ENCODE results near the gene FBXW2. TPM values are rescaled to one million over a fixed set of nuclear protein-coding genes. Genes with fewer than 3 reads are reported as not detected.

The FBXW2 gene
- total and polyA plus RNA-seq, 4 donors = 34.7 to 50.0 (median 48.0) TPM

- Histone ChIP-seq H3K4me3 (ENCODE audit: low read depth, low read length) (no peak overlapping the region), H3K27ac (ENCODE audit: low read depth, low read length) (no peak overlapping the region), H3K9me3 (ENCODE audit: control insufficient read depth, insufficient read depth, low read length) (no peaks in the 10 kb centered on the region), H3K27me3 (ENCODE audit: control insufficient read depth, insufficient read depth, low read length) (no peaks in the 10 kb centered on the region), H3K36me3 (ENCODE audit: control insufficient read depth, insufficient read depth, low read length) (peaks cover 13% of the 10 kb centered on the region), H3K4me1 (ENCODE audit: control insufficient read depth, insufficient read depth, low read length) (peaks cover 3% of the 10 kb centered on the region)
- DNase-seq (ENCODE audit: low read depth in 4 of 6, low spot score in 6 of 6) = no peak
- 100% methylated on average over 1 of the region's 2 CpGs for WGBS (ENCODE audit: insufficient coverage)
These were observed 12.0 kb downstream of the FBXW2 start for GRCh38 chr9:120781236-120781635.

GRCh38 chr9:120780367-120780766 is 12.8 kb downstream of the FBXW2 start:
- no peak for DNase-seq (ENCODE audit: low read depth in 4 of 6, low spot score in 6 of 6)
- Histone ChIP-seq H3K27ac (ENCODE audit: low read depth, low read length) (no peak overlapping the region), H3K27me3 (ENCODE audit: control insufficient read depth, insufficient read depth, low read length) (no peaks in the 10 kb centered on the region), H3K36me3 (ENCODE audit: control insufficient read depth, insufficient read depth, low read length) (peaks cover 10% of the 10 kb centered on the region), H3K9me3 (ENCODE audit: control insufficient read depth, insufficient read depth, low read length) (no peaks in the 10 kb centered on the region), H3K4me3 (ENCODE audit: low read depth, low read length) (no peak overlapping the region), H3K4me1 (ENCODE audit: control insufficient read depth, insufficient read depth, low read length) (peaks cover 3% of the 10 kb centered on the region)
- WGBS (ENCODE audit: insufficient coverage) = no CpG with 5 or more reads among the region's 3 CpGs

GRCh38 chr9:120779227-120779626 is 14.0 kb downstream of the FBXW2 start:
- Histone ChIP-seq H3K9me3 (ENCODE audit: control insufficient read depth, insufficient read depth, low read length) (no peaks in the 10 kb centered on the region), H3K36me3 (ENCODE audit: control insufficient read depth, insufficient read depth, low read length) (peaks cover 12% of the 10 kb centered on the region), H3K27me3 (ENCODE audit: control insufficient read depth, insufficient read depth, low read length) (no peaks in the 10 kb centered on the region), H3K4me1 (ENCODE audit: control insufficient read depth, insufficient read depth, low read length) (peaks cover 1% of the 10 kb centered on the region), H3K4me3 (ENCODE audit: low read depth, low read length) (no peak overlapping the region), H3K27ac (ENCODE audit: low read depth, low read length) (no peak overlapping the region)
- no peak for DNase-seq (ENCODE audit: low read depth in 4 of 6, low spot score in 6 of 6)

- Histone ChIP-seq H3K27ac (ENCODE audit: low read depth, low read length) (no peak overlapping the region), H3K4me3 (ENCODE audit: low read depth, low read length) (no peak overlapping the region), H3K36me3 (ENCODE audit: control insufficient read depth, insufficient read depth, low read length) (peaks cover 11% of the 10 kb centered on the region), H3K9me3 (ENCODE audit: control insufficient read depth, insufficient read depth, low read length) (no peaks in the 10 kb centered on the region), H3K4me1 (ENCODE audit: control insufficient read depth, insufficient read depth, low read length) (no peaks in the 10 kb centered on the region), H3K27me3 (ENCODE audit: control insufficient read depth, insufficient read depth, low read length) (no peaks in the 10 kb centered on the region)
- no CpG with 5 or more reads among the region's 2 CpGs for WGBS (ENCODE audit: insufficient coverage)
- DNase-seq (ENCODE audit: low read depth in 4 of 6, low spot score in 6 of 6) = no peak
These were observed 14.5 kb downstream of the FBXW2 start for GRCh38 chr9:120778758-120779157.

DNA sequence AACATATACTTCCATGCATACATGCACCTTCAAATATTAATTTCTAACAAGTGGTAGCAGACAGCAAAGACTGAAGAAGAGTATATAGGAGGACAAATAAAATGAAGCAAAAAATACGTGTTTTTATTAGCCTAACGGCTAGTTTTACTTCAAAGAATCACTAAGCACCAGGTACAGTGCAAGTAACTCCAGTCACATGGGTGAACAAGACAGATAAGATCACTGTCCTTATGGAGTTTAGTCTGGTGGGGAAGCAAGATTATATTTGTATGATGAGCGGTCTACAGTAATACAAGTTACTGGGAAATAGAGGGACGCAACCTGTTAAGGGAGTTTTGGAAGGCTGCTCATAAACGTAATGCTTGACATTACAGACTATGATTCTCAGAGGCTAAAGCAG is 16.0 kb downstream of the FBXW2 start:
- H3K27ac ChIP-seq (ENCODE audit: low read depth, low read length) = no peak overlapping the region
- peaks cover 11% of the 10 kb centered on the region for H3K36me3 ChIP-seq (ENCODE audit: control insufficient read depth, insufficient read depth, low read length)
- no peaks in the 10 kb centered on the region for H3K4me1 ChIP-seq (ENCODE audit: control insufficient read depth, insufficient read depth, low read length)
- H3K4me3 ChIP-seq (ENCODE audit: low read depth, low read length) = no peak overlapping the region
- WGBS (ENCODE audit: insufficient coverage) = 93% methylated on average over 3 of the region's 5 CpGs
- no peak for DNase-seq (ENCODE audit: low read depth in 4 of 6, low spot score in 6 of 6)
- H3K9me3 ChIP-seq (ENCODE audit: control insufficient read depth, insufficient read depth, low read length) = no peaks in the 10 kb centered on the region
- no peaks in the 10 kb centered on the region for H3K27me3 ChIP-seq (ENCODE audit: control insufficient read depth, insufficient read depth, low read length)

DNA sequence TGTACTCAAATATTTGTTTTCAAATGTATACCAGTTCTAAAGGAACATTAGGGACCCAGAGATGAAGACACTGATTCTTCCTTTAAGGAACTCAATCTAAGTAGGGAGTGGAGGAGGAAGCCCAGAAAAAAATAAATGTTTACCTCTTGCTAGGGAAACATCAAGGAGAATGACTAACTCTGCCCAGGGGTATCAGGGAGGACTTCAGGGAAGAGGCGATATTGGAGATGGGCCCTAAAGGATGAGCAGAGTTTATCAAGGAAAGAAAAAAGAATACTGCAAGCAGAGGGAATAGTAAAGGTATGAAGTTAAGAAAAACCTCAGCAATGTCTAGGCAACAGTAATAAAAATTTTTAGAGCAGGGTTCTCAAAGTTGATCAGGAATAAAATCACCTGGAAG is 16.4 kb downstream of the FBXW2 start:
- H3K36me3 ChIP-seq (ENCODE audit: control insufficient read depth, insufficient read depth, low read length) = peaks cover 14% of the 10 kb centered on the region
- DNase-seq (ENCODE audit: low read depth in 4 of 6, low spot score in 6 of 6) = no peak
- H3K27me3 ChIP-seq (ENCODE audit: control insufficient read depth, insufficient read depth, low read length) = no peaks in the 10 kb centered on the region
- H3K4me1 ChIP-seq (ENCODE audit: control insufficient read depth, insufficient read depth, low read length) = no peaks in the 10 kb centered on the region
- no peak overlapping the region for H3K27ac ChIP-seq (ENCODE audit: low read depth, low read length)
- WGBS (ENCODE audit: insufficient coverage) = 100% methylated on average over 1 of the region's 1 CpG
- no peaks in the 10 kb centered on the region for H3K9me3 ChIP-seq (ENCODE audit: control insufficient read depth, insufficient read depth, low read length)
- no peak overlapping the region for H3K4me3 ChIP-seq (ENCODE audit: low read depth, low read length)

DNA sequence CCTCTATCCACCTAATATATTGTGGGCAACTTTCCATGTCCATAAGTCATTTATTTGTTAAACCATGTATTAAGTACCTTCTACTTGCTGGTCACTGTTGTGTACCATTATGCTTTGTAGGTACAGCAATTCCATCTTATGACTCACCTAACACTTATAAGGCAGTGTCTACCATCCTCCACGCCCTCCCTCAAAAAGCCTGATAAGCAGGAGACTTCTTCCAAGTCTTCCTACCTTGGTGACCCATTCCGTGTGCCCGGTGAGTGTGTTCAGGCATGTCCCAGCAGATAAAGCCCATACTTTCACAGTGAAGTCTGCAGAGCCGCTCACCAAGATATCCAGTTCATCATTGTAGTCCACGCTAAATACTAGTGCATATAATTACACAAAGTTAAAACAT is 17.4 kb downstream of the FBXW2 start:
- no peak for DNase-seq (ENCODE audit: low read depth in 4 of 6, low spot score in 6 of 6)
- Histone ChIP-seq H3K27ac (ENCODE audit: low read depth, low read length) (no peak overlapping the region), H3K4me1 (ENCODE audit: control insufficient read depth, insufficient read depth, low read length) (no peaks in the 10 kb centered on the region), H3K36me3 (ENCODE audit: control insufficient read depth, insufficient read depth, low read length) (peaks cover 19% of the 10 kb centered on the region), H3K27me3 (ENCODE audit: control insufficient read depth, insufficient read depth, low read length) (no peaks in the 10 kb centered on the region), H3K9me3 (ENCODE audit: control insufficient read depth, insufficient read depth, low read length) (no peaks in the 10 kb centered on the region), H3K4me3 (ENCODE audit: low read depth, low read length) (no peak overlapping the region)
- WGBS (ENCODE audit: insufficient coverage) = 100% methylated on average over 2 of the region's 5 CpGs

DNA sequence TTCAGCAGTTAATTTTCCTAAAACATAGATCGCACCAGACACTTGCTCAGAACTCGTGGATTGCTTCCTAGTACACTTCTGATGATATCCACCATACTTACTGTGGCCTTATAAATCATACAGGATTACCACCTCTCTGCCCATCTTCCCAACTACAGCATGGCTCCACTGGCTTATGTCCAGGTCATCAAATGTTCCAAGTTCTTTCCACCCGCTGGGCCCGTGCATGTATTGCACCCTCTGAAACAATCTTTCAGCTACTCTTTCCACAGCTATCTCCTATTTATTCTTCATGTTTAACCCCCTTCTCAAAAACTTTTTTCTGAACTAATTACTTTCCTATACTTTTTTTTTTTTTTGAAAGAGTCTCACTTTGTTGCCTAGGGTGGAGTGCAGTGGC is 18.5 kb downstream of the FBXW2 start:
- 94% methylated on average over 4 of the region's 4 CpGs for WGBS (ENCODE audit: insufficient coverage)
- H3K4me3 ChIP-seq (ENCODE audit: low read depth, low read length) = no peak overlapping the region
- DNase-seq (ENCODE audit: low read depth in 4 of 6, low spot score in 6 of 6) = no peak
- H3K9me3 ChIP-seq (ENCODE audit: control insufficient read depth, insufficient read depth, low read length) = no peaks in the 10 kb centered on the region
- no peaks in the 10 kb centered on the region for H3K27me3 ChIP-seq (ENCODE audit: control insufficient read depth, insufficient read depth, low read length)
- no peaks in the 10 kb centered on the region for H3K4me1 ChIP-seq (ENCODE audit: control insufficient read depth, insufficient read depth, low read length)
- H3K27ac ChIP-seq (ENCODE audit: low read depth, low read length) = no peak overlapping the region
- peaks cover 28% of the 10 kb centered on the region for H3K36me3 ChIP-seq (ENCODE audit: control insufficient read depth, insufficient read depth, low read length)

DNA sequence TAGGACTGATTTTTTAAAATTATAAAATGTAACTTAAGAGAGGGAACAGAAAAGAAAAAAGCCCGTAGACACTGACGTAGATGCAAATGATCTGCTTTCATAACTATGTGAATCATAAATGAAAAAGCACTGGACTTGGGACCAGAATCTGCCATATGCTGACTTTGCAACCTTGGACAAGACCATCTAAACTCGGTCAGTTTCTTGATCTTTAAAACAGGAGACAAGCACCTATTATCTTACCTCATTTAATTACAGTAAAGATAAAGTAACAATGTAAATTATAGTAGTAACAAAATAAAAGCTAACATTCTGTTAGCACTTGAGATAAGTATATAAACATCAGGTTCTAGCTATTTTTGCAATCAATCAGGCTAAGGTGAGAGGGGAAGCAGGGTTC is 20.0 kb downstream of the FBXW2 start:
- Histone ChIP-seq H3K4me3 (ENCODE audit: low read depth, low read length) (no peak overlapping the region), H3K27me3 (ENCODE audit: control insufficient read depth, insufficient read depth, low read length) (no peaks in the 10 kb centered on the region), H3K27ac (ENCODE audit: low read depth, low read length) (no peak overlapping the region), H3K36me3 (ENCODE audit: control insufficient read depth, insufficient read depth, low read length) (peaks cover 34% of the 10 kb centered on the region), H3K9me3 (ENCODE audit: control insufficient read depth, insufficient read depth, low read length) (no peaks in the 10 kb centered on the region), H3K4me1 (ENCODE audit: control insufficient read depth, insufficient read depth, low read length) (no peaks in the 10 kb centered on the region)
- DNase-seq (ENCODE audit: low read depth in 4 of 6, low spot score in 6 of 6) = no peak
- WGBS (ENCODE audit: insufficient coverage) = 100% methylated on average over 1 of the region's 3 CpGs

- Histone ChIP-seq H3K27ac (ENCODE audit: low read depth, low read length) (no peak overlapping the region), H3K27me3 (ENCODE audit: control insufficient read depth, insufficient read depth, low read length) (no peaks in the 10 kb centered on the region), H3K36me3 (ENCODE audit: control insufficient read depth, insufficient read depth, low read length) (peaks cover 40% of the 10 kb centered on the region), H3K4me3 (ENCODE audit: low read depth, low read length) (no peak overlapping the region), H3K9me3 (ENCODE audit: control insufficient read depth, insufficient read depth, low read length) (no peaks in the 10 kb centered on the region), H3K4me1 (ENCODE audit: control insufficient read depth, insufficient read depth, low read length) (no peaks in the 10 kb centered on the region)
- 100% methylated on average over 1 of the region's 4 CpGs for WGBS (ENCODE audit: insufficient coverage)
- no peak for DNase-seq (ENCODE audit: low read depth in 4 of 6, low spot score in 6 of 6)
These were observed 22.3 kb downstream of the FBXW2 start for GRCh38 chr9:120770931-120771330.

Measured in spinal cord (tissue), 10 donors.